DMS 273 treated with DMSO at 0.1 percent for 48 hours (cell line): ENCODE data around the gene DBH.
"Not testable (repeated sequence)": the region's sequence is repeated elsewhere in the genome, so short reads cannot be mapped to it uniquely, and the experiment has no call there.

Experiments used
- DNase-seq: peaks from one replicate; lab custom pipeline; 2025; lab: John Stamatoyannopoulos, UW

The DBH gene

DNA sequence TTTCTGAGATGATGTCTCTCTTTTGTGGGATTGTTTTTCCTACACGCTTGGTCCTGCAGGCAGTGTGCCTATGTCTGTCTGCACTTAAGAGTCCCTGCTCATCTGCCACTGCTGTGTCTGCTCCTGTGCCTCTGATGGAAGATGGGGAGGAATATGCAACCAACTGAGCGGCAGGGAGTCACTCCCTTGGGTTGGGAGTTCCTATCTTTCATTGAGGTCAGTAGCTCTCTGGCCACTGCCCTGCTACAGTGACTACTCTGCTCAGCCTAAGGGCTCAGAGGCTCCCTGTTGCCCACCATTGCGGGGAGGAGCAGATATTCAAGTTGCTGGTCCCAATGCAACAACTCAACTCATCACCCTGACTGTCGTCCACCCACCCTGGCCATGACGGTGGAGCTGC, 13.6 kb upstream of the DBH start:
- DNase-seq = no peak

DNA sequence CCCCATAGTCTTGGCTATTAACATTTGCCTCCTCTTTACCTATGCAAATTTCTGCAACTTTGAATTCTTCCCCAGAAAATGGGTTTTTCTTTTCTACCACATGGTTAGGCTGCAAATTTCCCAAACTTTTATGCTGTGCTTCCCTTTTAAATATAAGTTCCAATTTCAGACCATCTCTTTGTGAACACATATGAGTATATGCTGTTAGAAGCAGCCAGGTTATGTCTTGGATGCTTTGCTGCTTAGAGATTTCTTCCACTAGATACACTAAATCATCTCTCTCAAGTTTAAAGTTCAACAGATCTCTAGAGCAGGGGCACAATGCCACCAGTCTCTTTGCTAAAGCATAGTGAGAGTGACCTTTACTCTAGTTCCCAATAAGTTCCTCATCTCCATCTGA, 10.2 kb upstream of the DBH start:
- not testable (repeated sequence) for DNase-seq

DNA sequence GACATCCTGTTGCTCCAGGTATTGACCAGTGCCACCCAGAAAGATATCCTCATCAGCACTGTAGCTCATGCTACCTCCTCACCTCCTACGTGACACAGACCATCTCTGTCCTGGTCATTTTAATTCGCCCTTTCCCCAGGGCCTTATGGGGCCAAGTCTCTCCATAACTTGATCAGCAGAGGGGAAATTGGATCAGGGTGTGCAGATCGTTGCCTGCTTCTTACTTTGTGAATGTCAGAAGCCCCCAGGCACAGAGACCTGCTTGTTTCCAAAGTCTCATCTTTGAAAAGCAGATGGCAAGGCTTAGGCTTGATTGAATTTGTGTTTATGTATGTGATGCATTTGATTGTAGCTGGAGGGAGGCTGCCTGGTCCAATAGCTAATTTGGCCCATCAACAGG, 8.8 kb upstream of the DBH start:
- no peak for DNase-seq

DNA sequence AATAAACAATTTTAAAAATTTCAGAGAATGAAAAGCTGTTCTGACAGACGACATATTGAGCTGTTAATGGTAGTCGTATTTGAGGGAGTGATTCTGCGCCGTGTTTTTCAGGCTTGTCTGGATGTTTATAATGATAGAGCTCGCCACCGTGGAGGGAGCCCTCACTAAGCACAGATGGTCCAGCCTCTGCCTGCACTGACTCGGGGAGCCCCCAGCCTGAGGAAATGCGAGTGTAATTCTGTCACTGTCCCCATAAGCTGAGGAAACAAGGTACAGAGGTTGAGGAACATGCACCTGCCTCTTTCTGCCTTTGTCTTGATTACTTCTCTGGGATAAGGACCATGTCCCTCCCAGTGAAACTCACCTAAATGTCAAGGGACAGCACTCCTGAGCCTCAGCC, 7.4 kb upstream of the DBH start:
- DNase-seq = no peak

DNA sequence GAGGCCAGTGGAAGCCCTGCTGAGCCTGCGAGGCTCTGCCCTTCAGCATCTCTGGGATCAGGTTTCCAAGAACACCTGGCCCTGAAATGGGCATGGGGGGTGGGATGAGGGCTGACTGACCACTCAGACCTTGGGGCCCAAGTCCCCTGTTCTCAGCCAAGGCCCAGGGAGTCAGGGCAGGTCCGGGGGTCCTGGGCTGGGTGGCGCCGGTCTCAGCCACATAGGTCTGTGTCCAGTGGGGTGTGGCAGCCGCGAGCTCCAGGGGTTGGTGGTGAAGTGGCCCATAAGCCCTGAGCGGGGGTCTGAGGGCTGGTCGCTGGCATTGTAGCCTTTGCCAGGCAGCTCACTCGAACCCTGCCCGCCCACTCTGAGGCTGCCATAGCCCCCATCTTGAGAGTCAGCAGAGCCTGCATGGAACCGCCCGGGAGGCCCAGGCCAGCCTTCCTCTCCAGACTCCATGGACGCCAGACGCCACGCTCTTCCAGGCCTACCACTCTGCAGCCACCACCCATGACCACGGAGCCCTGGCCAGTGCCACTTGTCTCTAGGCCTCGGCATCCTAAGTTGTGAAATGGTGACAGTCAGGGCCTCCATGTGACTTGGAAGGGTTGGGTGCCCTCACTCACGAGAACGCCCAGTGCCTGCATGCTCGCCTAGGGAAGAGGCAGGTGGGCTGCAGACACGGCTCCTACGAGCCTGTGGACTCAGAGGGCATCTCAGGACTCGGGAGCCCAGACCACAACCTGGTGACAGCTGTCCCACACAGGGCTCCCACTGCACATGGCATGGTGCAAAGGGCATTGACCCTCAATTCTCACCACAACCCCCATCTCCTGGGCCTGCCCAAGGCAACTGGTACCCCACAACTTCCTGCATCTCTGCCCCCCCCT, 6.7 kb upstream of the DBH start:
- no peak for DNase-seq

DNA sequence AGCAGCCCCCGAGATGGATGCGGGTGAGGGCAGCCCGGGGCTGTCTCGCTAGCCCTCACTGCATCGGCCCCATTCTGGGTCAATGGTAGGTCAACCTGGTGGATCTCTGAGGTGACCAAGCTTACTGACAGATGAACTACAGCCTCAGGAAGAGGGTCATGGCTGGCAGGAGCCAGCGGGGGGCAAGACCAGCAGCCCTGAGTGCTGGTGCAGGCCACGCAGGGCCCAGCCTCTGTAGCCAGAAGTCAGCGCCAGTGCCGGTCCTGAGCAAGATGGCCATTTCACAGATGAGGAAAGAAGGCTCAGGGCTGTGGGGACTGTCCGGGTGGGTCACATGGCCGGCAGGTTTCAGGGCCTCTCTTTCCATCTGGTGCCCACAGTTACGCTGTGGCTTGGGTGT, 5.1 kb upstream of the DBH start:
- DNase-seq = no peak

DNA sequence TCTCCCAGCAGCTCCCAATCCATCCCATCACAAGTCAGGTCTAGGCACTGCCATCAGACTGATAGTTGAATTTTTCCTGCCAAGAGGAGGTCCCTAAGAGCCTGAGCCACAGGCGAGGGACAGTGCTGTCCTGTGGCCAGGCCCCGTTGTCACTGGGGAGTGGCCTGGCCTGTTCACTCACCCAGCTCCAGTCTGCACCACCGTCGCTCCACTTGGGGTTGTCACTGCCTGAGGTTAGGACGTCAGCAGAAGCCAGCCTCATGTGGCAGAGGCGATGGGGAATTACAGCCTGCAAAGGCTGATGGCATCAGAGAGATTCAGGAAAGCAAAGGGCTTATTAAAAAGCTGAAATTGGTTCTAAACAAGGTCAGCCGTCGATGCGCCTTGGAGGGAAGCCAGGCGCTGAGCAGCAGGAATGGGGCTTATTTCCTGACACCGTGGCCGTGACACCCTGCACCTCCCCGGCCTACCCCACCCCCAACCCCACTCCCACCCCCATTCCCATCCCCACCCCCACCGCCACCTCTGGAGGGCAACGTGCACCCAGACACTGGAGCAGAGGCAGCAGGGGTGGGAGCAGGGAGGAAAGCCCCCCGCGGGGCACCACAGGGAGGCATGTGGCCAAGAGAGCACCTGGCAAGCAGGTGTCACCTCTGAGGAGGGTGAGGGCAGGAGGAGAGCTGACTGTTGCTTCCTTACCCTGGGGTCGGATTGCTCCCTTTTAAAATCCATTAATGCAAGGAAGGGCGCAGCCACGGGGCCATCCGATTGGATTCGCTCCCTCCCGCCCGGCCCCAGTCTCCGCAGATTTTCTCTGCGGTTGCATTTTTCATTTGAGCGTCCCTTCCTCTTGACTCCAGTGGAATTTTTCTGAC, 3.1 kb upstream of the DBH start:
- no peak for DNase-seq

DNA sequence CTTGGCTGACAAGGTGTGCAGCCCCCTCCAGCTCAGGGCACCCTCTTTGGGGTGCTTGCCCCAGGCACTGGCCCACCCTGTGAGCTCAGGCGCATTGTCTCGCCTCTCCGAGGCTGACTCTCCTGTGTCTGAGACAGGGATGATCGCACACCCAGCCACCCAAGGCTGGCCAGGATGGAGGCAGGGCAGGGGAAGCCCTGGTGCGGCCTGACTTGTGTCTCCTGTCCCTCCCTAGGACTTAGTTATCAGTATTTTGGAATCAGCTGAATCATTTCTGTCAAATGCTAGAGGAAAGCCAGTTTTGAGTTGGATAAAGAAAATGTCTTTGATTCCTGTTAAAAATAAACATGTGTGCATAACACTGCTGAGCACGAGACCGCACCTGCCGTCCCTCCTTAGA, 2.5 kb upstream of the DBH start:
- DNase-seq = no peak

DNA sequence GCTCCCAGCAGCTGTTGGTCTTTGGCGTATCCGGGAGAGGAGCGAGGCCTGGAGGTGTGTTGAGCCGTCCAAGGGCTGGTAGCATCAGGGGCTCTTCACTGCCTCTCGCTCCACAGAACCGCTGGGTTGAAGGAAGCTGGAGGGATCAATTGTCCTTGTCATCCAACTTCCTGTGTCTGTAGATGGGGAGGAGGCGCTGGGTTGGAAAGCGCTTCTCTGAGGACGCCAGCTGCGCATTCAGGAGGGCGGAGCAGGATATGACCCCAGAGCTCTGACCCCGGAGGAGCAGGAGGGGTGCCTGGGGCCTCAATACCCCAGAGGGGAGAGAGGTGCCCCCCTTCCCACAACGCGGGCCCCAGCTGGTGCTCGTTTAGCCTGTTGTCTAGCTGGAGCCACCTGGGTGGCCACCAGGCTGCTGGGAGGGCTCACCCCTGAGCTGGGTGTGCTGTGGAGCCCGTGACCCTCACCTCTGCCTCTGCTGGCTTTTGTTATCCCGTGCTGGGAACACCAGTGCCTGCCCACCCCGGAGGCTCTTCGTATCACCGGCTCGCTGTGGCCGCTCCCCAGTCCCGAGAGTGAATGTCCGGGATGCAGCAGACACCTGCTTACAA, 2.0 kb upstream of the DBH start:
- DNase-seq = no peak

DNA sequence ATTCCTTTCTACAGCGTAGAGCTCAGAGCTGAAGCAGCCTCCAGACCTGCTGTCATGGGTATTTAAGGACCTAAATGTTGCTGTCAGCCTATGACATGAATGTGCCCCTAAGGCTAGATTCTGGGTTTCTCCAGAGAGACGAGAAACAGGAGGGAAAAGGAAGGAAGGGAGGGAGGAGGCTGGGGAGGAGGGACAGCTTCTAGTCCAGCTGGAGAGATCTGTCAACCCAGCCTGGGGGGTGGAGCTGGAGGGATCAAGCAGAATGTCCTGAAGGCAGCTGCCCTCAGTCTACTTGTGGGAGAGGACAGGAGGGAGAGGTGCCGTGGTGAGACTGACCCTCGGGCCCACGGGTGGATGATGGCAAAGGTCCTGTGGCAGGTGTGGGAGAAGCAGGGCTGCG, 1.1 kb upstream of the DBH start:
- no peak for DNase-seq

DNA sequence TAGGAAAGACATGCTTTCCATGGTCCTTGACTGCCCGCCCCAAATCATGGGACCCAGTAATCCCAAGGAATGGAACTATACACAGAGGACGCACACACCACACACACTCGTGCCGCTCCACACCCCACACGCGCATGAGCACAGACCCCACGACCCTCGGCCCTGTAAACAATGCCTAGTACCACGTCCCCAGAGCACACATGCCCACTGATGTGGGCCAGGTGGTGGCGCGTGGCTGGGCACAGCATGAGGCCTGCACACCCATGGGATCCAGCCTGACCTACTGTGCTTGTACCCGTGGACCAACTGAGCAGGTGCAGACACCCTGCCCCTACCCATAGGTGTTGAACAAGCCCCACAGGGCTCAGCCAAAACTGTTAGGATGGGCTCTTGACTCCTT, 739 bp downstream of the DBH start:
- DNase-seq = no peak

DNA sequence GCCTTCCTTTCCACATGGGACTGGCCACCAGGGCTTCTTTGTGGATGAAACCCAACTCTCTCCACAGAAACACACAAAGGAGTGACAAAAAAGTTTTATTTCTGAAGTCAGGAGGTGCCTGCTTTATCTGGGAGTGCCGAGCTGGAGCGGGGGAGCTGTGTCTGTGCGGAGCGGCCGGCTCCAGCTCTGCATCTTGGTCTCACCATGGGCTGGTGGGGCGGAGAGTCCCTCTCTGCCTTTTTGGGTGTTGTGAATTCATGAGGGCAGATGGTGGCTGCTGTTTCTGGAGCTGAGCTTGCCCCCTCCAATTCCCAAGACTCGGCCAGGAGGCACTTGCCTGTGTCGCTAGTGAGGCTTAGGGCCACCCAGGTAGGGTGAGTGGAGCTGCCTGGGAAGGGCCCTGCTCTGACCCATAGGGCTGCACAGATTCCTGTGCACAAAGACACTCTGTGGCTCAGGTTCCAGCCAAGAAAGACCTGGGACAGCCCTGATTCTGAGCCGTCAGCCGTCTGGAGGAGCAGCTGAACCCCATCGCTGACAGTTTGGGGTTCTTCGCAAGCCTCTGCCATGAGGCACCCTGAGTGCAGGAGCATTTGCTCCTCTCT, 1.4 kb downstream of the DBH start:
- DNase-seq = no peak

DNA sequence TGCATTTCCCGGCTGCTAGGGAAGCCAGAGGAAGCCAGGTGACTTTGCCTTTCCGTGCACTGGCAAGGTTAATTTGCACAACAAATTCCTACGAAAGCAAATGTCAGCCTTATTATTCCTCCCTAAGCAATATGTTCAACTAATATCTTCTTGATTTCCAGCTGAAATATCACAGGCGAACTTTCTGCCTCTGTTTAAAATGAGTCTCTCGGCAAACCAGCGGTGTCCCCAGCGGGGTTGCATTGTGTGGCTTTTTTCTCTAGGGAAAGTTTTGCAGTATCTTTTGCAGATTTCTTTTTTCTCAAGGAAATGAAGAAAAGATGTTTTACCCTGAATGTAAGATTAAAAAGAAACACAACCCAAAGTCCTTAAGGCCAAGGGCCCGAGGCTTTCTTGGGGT, 1.9 kb downstream of the DBH start:
- no peak for DNase-seq

DNA sequence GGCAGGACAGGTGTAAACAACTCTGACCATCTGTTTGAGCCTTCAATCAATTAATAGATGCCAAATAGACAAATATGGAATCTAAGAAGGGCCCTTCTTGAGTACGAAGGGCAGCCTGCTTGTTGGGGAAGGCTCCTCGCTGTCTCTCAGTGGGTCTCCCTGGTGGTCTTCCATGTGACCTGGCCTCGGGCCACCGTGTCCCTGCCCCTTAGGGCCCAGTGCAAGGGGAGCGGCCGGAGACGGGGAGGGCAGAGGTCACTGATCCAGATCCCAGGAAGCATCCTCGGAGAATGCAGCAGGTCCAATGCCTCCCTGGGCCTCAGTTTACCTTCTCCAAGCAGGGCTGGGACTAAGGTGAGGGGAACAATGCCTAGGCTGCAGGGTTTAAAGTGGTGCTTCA, 2.5 kb downstream of the DBH start:
- DNase-seq = no peak

DNA sequence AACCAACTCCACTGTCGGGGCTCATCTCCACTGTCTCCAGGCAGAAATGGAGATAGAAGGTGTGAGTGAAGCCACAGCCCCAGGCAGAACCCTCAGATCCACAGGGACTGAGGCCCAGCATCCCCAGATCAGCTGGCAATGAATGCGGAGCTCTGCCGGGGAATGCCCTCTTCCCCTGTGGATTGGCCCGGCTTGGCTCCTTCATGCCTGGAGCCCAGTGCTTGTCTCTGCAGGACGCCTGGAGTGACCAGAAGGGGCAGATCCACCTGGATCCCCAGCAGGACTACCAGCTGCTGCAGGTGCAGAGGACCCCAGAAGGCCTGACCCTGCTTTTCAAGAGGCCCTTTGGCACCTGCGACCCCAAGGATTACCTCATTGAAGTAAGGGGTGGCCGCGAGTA, 3.5 kb downstream of the DBH start:
- no peak for DNase-seq

DNA sequence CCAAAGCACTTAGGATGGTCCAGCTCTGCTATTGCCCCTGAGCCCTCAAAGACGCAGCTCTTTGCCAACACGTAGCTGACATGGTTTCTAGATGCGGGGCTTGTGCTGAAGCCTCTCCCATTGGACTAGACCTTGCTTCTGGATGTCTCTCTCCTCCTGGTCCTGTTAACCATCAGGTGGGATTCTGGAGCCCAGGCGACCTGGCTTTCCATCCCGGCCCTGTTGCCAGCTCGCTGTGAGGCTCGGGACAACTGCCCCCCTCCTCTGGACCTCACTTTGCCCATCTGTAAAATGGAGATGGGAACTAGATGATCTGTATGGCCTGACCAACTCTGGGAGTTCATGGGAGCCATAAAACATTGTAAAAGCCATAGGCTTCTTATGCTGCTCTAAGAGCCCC, 4.0 kb downstream of the DBH start:
- DNase-seq = no peak

DNA sequence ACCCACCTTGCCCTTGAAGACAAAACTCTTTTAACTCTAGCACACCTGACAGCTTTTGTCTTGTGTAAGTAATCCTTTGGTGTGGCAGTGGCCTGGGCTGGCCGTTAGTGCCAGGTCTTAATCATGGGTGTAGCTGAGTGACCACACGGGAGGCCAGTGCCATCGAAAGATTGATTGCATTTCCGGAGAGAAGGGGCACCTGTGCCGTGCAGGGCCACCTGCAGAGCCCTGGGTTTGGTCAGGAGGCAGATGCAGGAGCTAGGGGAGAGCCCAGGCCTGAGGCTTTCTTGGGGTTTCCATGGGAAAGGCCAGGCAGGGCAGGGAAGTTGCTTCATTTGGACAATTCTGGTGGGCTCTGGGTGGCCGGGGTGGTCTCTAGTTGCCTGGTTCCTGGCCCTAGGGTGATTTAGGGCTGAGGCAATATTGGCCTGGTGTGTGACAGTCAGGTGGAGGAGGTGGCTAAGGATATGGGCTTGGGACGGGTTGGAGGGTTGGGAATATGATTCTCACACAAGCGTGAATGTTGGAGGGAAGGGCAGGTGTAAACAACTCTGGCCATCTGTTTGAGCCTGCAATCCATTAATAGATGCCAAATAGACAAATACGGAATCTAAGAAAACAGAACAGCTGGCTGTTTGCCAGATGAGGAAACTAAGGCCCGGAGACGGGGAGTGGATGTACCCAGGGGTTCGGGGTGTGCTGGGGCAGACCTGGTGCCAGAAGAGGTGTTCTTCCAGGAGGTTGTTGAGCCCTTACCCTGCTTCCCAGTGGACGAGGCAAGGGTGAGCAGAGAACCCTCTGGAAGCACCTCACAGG, 4.6 kb downstream of the DBH start:
- no peak for DNase-seq

DNA sequence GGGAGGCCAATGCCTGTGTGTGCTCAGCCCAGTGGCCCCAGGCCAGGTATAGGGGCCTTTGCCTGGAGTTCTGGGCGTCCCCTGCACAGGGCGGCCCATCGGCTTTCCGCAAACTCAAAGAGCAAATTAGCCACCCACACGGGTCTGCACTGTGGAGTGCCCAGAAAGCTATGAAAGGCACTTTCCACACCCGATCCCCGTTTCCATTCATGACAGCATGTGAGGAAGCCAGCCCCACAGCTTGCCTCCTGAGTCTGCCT, 5.2 kb downstream of the DBH start:
- DNase-seq = no peak

DNA sequence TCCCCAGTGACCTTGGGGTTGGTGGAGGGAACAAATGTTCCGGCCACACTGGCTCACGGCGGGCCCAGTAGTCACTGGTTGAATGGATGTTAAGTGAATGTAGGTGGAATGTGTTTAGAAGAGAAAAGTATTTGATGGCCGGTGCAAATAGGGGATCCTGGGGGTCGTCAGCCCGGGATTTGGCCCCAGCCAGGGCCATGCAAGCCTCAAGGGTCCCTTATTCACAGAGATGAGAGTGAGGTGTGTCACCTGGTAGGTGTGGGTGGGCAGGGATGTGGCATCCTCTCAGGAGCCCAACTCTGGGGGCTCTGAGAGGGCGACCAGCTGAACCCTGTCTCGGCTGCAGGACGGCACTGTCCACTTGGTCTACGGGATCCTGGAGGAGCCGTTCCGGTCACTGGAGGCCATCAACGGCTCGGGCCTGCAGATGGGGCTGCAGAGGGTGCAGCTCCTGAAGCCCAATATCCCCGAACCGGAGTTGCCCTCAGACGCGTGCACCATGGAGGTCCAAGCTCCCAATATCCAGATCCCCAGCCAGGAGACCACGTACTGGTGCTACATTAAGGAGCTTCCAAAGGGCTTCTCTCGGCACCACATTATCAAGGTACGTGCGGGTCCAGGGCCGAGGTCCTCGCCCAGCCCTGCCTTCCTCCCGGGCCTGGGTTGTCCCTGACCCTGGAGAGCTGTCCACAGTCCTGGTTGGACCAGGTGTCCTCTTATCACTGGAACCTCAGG, 5.9 kb downstream of the DBH start:
- no peak for DNase-seq

DNA sequence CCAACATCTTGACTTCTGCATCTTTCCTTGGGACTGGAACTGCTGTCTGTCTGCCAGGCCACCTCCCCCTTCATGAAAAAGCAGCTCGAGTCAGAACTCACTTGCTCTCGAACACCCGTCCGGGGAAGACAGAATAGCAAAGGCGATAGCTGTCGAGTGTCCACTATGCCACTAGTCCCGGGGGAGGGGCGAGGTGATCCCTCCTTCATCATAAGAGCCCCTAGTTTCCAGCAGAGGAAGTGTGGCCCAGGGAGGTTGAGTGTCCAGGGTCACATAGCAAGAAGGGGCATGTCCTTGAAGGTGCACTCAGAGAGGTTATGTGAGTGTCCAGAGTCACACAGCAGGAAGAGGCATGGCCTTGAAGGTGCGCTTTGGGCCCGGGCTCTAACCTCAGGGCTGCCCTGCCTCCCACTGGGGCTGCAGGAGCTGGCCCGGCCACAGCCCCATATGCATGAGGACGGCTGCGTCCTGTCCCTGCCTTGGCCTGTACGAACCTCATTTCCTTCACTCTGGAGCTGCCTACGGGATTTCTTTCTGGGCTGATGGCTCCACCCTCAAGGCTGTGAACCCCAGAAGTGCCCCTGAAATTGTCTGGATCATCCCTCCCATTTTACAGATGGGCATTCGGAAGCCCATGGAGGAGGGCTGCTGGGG, 6.7 kb downstream of the DBH start:
- no peak for DNase-seq

DNA sequence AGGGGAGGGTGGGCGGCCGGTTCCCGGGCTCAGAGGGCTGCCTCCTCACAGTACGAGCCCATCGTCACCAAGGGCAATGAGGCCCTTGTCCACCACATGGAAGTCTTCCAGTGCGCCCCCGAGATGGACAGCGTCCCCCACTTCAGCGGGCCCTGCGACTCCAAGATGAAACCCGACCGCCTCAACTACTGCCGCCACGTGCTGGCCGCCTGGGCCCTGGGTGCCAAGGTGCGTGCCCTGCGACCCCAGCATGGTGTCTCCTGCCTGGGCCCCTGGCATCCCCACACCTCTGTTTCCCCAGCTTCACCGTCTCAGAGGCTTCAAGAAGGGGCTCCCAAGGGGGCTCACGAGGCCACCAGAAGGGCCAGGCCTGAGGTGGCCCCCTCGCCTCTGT, 7.2 kb downstream of the DBH start:
- DNase-seq = no peak
